Cardiac fibroblast (primary cell): ENCODE data around the gene ARID4A.
A peak's percentile ranks its signal among the peaks of the same experiment; 100 is the strongest.

ENCODE experiments used
- DNase-seq, 2 donors: peaks; one replicate each; pipeline versions ENCODE4 v3.0.0 to v3.0.0-alpha.2; 2010; ENCODE audit warnings: low read depth in 2 of 2
- H3K4me3 ChIP-seq, 2 donors: replicated peaks in 1 of 2; 1 replicate in 1 of 2; 2 replicates in 1 of 2; pipeline ENCODE4 v1.5.1; 2011; ENCODE audit warnings: low read depth in 2 of 2, low read length in 2 of 2, mild to moderate bottlenecking in 2 of 2, moderate library complexity in 1 of 2
- TF ChIP-seq, protein P1 (sequence below): IDR thresholded peaks from one replicate; pipeline ENCODE4 v1.5.1; 2011; ENCODE audit warnings: low read depth, mild to moderate bottlenecking, low read length, inconsistent platforms

The ARID4A gene

DNA sequence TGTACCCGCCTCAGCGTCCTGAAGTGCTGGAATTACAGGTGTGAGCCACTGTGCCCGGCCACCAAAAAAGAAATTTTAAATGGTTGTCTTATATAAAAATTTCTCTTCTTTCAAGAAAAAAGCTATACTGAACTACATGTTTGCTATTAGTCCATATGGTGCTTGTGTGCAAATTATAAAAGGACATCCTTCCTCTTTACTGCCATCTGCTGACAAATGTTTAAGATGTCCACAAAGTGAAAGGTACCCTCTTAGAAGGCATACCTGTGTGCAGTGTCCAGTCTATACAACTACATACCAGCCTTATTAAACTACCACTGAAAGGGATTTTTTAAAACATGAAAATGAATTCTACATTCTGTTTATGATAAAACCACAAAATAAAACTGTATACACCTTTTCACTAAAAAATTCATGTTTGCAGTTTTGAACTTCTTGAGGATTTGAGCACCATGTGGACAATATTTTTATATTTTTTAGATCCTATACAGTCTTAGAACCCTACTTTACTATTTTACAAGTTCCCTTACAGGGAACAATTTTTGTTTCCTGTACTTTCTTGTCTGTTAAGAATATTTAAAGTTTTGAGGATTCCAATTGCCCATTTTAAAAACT, 64.5 kb downstream of the ARID4A start:
- DNase-seq: peak; percentile 37 to 45
- TF ChIP-seq, protein P1, sequence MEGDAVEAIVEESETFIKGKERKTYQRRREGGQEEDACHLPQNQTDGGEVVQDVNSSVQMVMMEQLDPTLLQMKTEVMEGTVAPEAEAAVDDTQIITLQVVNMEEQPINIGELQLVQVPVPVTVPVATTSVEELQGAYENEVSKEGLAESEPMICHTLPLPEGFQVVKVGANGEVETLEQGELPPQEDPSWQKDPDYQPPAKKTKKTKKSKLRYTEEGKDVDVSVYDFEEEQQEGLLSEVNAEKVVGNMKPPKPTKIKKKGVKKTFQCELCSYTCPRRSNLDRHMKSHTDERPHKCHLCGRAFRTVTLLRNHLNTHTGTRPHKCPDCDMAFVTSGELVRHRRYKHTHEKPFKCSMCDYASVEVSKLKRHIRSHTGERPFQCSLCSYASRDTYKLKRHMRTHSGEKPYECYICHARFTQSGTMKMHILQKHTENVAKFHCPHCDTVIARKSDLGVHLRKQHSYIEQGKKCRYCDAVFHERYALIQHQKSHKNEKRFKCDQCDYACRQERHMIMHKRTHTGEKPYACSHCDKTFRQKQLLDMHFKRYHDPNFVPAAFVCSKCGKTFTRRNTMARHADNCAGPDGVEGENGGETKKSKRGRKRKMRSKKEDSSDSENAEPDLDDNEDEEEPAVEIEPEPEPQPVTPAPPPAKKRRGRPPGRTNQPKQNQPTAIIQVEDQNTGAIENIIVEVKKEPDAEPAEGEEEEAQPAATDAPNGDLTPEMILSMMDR: no peak
- no peak overlapping the region for H3K4me3 ChIP-seq

DNA sequence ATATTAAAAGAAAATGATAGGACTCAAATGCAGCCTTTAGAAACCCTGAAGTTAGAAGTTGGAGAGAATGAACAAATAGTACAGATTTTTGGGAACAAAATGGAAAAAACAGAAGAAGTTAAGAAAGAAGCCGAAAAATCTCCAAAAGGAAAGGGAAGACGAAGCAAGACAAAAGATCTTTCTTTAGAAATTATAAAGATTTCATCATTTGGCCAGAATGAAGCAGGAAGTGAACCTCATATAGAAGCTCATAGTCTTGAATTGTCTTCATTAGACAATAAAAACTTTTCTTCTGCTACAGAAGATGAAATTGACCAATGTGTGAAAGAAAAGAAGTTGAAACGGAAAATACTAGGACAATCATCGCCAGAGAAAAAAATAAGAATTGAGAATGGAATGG, 66.0 kb downstream of the ARID4A start:
- DNase-seq: no peak
- no peak overlapping the region for H3K4me3 ChIP-seq
- TF ChIP-seq, protein P1: no peak

DNA sequence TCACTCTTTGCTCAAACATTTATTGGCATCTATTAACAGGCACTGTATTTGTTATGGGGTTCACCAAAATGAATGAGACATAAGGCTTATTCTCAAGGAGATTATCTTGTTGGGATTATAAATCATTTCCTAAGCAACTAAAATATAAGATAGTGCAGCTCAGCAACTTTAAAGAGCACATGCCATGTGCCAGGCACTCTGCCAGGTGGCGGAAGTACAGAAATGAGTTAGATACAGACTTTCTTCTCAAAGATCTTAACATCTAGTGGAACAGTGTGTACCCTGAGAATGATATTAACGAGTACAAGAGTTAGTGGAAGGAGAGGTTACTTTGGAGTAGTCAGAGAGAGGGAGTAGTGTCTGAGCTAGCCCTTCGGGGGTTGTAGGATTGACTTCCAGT, 68.9 kb downstream of the ARID4A start:
- peak in 1 of 2 donors; percentile 21 for DNase-seq
- no peak overlapping the region for H3K4me3 ChIP-seq
- TF ChIP-seq, protein P1: no peak

DNA sequence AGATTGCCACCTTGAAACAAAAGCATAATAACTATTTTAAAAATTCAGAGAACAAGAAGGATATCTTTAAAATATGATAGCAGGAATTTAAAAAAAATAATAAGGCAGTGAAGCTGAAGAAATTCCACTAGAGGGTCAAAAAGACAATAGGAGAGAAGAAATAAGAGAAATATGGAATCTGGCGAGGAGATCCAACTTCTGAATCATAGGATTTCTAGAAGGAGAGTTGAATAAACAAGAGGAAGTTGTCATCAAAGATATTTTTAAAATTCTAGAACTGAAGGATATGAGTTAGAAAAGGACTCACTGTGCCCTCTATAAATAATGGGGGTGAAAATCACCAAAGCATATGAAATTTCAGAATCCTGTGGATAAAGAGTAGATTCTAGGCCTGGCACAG, 70.6 kb downstream of the ARID4A start:
- DNase-seq: peak; percentile 26 to 57
- TF ChIP-seq, protein P1: no peak

DNA sequence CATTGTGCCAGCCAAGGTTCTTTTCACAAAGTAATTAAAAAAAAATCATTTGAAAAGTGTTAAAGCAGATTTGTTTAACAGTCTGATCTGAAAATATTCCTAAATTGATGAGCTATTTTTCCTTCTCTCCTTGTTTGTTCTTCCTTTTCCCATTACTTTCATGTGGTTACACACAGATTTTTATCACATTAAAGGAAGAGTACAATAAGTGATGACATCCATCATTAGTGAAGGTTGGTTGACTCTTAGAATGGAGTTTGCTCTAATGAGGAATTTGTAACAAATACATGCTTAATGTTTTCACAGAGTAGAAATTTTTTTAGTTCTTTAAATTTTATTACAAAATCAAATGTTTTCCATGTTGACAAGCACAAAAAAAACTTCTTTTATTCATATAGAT, 78.4 kb downstream of the ARID4A start:
- TF ChIP-seq, protein P1: no peak
- no peak overlapping the region for H3K4me3 ChIP-seq
- DNase-seq: no peak

More for the DNA sequence above, 70.6 kb downstream of the ARID4A start:
- no peak overlapping the region for H3K4me3 ChIP-seq

DNA sequence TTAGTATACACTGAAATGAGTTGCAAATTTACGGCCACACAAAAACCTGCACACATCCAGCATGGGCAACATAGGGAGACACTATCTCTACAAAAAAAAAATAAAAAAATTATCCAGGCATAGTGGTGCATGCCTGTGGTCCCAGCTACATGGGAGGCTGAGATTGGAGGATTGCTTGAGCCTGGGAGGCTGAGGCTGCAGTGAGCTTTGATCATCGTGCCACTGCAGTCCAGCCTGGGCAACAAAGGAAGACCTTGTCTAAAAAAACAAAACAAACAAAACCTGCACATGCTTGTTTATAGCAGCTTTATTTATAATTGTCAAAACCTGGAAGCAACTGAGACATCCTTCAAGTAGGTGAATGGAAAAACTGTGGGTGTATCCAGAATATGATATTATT, 92.5 kb downstream of the ARID4A start:
- no peak for DNase-seq
- TF ChIP-seq, protein P1: no peak
- H3K4me3 ChIP-seq: no peak overlapping the region

DNA sequence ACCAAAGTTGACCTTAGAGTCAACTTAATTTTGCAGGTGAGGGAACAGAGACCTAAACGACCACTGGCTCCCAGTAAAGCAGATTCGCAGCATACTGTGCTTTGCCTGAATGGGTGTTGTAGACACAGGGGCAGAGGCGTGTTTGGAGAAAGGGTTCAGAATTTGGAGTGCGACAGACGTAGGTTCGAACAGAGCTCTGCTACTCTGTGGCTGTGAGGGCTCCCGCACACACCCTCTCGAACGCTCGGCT, 97.1 kb downstream of the ARID4A start:
- peak overlapping the region; percentile 17 to 49 for H3K4me3 ChIP-seq
- TF ChIP-seq, protein P1: no peak
- DNase-seq: no peak
